Stimulated activated CD8-positive, alpha-beta memory T cell treated with anti-CD3 and anti-CD28 coated beads, Interleukin-7, amount 100 ng/mL, for 24 hours (primary cell): Measurements from ENCODE around the gene PRKG2.

Source experiments
- DNase-seq: peaks from one replicate; pipeline ENCODE4 v3.0.0-alpha.2; 2020; ENCODE audit warnings: low read depth

Gene PRKG2

GRCh38 chr4:81215931-81216330 lies 909 bp upstream of the PRKG2 start:
- DNase-seq: no peak

DNA sequence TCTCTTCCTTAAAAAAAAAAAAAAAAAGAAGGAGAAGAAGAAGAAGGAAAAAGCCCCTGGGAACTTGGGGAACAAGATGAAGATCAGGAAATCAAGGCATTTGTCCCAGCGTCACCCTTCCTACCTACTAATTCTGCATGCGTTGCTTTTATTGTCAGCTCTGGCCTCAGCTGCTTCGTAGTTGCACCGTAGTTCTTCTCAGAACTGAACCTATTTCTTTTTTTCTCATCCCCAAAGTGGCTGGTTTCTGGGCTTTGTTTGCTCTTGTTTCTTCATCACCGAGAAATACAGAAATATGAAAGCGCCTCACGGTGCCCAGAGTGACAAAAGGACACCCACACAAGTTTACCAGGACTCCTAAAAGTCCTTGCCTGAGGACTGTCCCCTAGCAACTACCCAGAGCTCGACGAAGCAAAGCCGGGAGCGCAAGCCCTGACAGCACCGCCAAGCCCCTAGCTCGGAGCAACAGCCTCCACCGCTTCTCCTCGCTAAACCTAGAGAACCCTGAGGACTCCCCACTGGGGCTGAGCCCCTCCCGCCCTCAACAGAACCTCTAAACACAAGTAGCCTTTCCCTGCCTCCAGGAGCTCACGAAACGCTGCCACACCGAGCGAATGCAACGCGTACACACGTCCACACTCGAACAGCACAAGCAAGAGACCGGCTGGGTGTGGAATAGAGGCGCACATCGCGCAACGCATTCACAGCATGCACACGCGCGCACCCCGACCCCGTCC lies 710 bp downstream of the PRKG2 start:
- DNase-seq: no peak

DNA sequence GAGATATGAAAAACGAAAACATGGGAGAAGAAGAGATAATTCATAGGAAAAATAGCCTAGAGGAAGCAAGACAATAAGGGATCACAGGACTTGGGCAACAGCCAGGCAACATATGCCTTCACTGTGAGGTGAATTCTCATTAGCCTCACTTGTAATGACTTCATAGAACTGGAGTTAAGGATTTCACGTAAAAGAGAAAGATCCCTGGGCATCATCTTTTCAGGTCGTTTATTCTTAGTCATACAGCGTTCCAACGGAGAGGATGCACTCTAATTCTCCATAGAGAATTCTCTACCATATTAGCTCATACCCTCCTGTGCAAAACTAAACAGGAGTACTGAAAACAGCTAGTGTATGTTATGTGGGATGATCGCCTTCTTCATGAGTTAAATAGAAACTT lies 1.4 kb downstream of the PRKG2 start:
- DNase-seq: no peak

GRCh38 chr4:81211956-81212355 lies 3.1 kb downstream of the PRKG2 start:
- DNase-seq: no peak

- DNase-seq: no peak
These were observed 7.2 kb downstream of the PRKG2 start for GRCh38 chr4:81207828-81208227.

- DNase-seq: no peak
These were observed 9.7 kb downstream of the PRKG2 start for GRCh38 chr4:81205302-81205701.

DNA sequence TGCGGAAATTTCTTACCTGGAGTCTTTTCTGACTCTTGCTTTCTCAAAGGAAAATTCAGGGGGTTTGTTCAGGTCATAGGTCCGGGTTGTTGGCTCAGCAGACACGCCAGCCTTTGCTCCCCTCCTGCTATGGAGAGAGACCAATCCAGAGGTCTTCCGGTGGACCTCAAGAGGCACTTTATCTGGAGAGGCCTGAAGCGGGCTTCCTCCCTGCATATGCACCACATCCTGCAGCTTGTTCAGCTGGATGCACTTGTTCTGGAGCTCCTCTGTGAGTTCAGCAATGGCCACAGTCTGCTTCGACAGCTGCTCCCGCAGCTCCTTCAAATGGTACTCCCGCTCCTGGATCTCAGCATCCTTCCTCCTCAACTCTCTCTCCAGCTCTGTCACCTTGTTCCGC lies 10.5 kb downstream of the PRKG2 start:
- no peak for DNase-seq

GRCh38 chr4:81199831-81200230 lies 15.2 kb downstream of the PRKG2 start:
- no peak for DNase-seq

DNA sequence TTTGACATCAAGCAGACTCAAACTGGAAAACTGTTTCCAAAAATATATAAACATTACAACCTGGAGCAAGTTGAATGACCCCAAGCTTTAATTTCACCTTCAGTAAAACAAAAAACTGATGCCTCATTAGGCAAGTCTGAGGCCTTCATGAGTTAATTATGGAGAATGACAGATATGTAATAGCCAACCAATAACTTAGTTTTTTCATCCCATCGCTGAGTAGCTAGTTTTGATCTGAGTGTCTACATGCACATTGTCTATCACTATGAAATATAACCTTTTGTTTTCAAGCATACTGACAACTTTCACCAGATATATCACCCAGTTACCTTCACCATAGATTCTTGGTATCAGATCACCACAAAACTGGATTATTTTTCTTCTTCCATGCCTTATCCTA lies 16.4 kb downstream of the PRKG2 start:
- DNase-seq: no peak

DNA sequence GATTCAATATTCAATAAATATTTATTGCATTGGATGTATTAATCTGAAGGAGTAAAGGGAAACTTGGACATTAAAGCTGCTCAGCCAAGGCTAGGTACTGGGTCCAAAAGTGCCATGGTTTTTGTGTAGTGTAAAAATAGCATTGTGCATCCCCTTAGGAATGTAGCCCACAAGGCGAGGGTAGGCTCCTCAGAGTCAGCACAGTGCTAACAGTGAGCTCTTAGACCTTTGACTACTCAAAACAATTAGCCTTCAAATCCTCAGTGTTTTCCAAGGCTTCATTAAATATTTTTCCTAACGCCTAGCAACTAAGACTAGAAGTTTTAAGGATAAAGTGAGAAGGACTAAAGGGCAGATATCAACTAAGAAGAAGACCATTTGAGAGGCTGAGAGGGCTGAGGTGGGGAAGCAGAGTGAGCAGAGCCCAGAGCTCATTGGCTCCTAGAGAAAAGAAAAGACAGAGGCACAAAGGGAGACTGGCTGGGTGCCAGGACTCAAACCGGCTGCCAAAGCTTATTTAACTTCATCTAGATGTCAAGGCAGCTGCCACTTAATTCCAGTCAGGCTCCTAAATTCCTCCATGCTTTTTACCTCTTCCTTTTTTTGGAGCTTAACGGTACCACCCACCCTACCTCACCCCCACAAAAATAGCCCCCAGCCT lies 17.0 kb downstream of the PRKG2 start:
- DNase-seq: no peak

- DNase-seq: no peak
These were observed 18.8 kb downstream of the PRKG2 start for GRCh38 chr4:81196126-81196650.

- DNase-seq: no peak
These were observed 19.5 kb downstream of the PRKG2 start for GRCh38 chr4:81195475-81195874.

DNA sequence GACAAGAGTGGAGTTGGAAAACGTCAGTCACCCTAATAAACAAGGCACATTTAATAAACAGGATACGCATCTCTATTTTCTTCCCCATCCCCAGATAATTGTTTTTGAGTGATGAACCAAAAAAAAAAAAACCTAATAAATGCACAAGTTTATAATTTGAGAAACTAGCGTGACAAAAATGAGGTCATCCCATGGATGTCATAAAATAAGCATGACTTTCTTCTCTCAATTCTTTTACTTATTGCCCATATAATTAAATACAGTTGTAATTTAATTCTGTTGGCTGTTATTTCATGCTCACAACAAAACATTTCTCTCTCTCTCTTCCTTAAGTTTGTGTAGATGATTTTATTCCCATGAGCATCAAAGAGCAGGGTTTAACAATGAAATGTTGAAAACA lies 20.7 kb downstream of the PRKG2 start:
- no peak for DNase-seq

GRCh38 chr4:81180916-81181315 lies 34.1 kb downstream of the PRKG2 start:
- no peak for DNase-seq

DNA sequence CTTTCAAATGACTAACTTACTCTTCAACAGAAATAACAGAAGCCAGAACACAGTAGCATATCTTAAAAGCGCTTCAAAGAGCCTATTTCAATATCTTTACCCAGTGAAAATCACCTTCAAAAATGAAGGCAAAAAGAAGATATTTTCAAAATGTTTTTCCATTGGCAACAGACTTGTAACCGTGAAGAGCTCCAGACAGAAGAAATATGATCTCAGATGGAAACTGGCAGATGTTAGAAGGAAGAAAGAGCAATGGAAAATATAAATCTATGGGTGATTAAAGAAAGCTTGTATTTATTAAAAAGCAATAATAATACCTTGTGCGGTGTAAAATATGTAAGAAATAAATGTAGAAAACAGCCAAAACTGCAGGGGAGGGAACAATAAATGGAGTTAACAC lies 35.7 kb downstream of the PRKG2 start:
- DNase-seq: no peak

- DNase-seq: no peak
These were observed 41.8 kb downstream of the PRKG2 start for GRCh38 chr4:81173213-81173612.

DNA sequence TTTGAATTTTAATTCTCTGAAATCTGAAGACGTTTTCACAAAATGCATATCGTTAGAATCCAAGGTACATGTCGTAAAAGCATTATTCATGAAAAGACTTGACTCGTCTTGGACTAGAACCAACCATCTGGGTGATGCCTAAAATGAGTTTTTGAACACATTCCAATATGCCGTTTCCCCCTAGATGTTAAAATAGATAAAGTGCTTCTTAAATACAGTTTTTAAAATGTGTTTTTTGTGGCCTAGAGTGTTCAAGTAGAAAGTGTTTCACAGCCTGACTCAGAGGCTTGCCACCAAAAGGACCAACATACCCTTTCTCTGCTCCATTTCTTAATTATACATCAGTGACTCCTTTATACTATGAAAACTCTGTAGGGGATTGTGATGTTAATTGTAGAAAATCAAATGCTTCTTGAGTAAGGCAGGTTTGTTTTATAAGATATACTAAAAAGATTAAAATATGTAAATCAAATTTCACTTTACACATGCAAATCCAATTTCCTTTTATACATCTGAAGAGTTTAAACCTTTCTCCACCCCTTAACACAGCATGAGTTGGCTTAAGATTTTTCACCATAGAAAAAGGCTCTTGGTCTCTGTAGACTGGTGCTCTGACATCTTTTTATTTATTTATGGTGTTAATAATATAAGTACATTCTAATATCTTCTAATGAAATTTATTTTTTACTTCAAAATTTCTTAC lies 48.4 kb downstream of the PRKG2 start:
- no peak for DNase-seq

GRCh38 chr4:81165861-81166430 lies 49.1 kb downstream of the PRKG2 start:
- DNase-seq: no peak

- DNase-seq: no peak
These were observed 50.2 kb downstream of the PRKG2 start for GRCh38 chr4:81164623-81165416.

GRCh38 chr4:81164126-81164525 lies 50.9 kb downstream of the PRKG2 start:
- no peak for DNase-seq

DNA sequence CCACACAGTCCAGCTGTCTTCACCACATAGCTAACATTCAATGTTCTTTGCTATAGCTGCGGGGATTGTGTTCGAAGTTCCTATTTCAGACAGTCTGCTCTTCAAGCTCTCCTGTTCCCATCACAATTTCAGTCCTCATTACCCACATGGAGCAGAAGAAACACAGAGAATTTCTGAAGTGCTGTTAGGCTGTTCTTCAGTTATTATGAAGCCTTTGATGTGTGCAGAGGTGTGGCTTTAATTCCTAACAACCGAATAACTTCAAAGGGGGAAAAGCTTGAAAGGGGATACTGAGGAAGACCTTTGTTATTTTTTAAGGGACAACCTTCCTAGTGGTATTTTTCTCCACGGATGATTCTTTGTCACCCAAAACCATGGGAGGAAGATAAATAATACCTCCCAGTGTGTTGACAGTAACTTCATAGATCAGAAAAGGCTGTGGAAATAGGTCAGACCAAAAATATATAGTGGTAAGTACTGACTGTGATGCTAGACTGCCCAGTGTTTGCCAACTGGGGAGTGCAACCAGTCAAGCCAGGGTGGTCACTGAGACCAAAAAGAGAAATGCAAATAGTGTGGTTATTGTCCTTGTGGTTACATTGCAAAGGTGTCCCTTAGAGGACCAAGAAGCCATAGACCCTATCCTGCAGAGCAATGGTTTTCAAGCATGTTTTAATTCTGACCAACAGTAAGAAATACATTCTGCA lies 52.1 kb downstream of the PRKG2 start:
- DNase-seq: no peak
